PFSK-1 (cell line): ENCODE results near the gene ZBTB32.

ENCODE experiments used
- FOXP2 ChIP-seq: optimal IDR thresholded peaks from 2 replicates; pipeline ENCODE3; 2011; ENCODE audit warnings: borderline replicate concordance, control low read depth, inconsistent platforms; ENCODE audit not compliant: insufficient read depth; ENCODE audit errors: extremely low read length, extremely low read depth
- POLR2AphosphoS5 ChIP-seq: IDR thresholded peaks from 2 replicates; pipeline ENCODE4 v1.6.1; 2012; ENCODE audit warnings: low read depth, mild to moderate bottlenecking, control low read depth, low read length, moderate library complexity
- SIN3A ChIP-seq: IDR thresholded peaks from 2 replicates; pipeline ENCODE4 v1.6.1; 2012; ENCODE audit warnings: mild to moderate bottlenecking, low read length, moderate library complexity, borderline replicate concordance; ENCODE audit not compliant: insufficient read depth
- TAF1 ChIP-seq: IDR thresholded peaks from 2 replicates; pipeline ENCODE4 v1.6.1; 2012; ENCODE audit warnings: low read length, control low read depth, borderline replicate concordance; ENCODE audit not compliant: insufficient read depth
- TF ChIP-seq, protein P1 (sequence below), 2 experiments: IDR thresholded peaks; 2 replicates each; pipeline versions ENCODE4 v1.6.1 to v1.8.0; 2011 to 2012; ENCODE audit warnings: low read depth in 2 of 2, low read length in 2 of 2, control low read depth in 1 of 2, inconsistent platforms in 1 of 2, mild to moderate bottlenecking in 1 of 2, moderate library complexity in 1 of 2; ENCODE audit not compliant: insufficient read depth in 1 of 2

Gene ZBTB32

GRCh38 chr19:35661995-35662340 is 42.4 kb upstream of the ZBTB32 start:
- TF ChIP-seq, protein P1, sequence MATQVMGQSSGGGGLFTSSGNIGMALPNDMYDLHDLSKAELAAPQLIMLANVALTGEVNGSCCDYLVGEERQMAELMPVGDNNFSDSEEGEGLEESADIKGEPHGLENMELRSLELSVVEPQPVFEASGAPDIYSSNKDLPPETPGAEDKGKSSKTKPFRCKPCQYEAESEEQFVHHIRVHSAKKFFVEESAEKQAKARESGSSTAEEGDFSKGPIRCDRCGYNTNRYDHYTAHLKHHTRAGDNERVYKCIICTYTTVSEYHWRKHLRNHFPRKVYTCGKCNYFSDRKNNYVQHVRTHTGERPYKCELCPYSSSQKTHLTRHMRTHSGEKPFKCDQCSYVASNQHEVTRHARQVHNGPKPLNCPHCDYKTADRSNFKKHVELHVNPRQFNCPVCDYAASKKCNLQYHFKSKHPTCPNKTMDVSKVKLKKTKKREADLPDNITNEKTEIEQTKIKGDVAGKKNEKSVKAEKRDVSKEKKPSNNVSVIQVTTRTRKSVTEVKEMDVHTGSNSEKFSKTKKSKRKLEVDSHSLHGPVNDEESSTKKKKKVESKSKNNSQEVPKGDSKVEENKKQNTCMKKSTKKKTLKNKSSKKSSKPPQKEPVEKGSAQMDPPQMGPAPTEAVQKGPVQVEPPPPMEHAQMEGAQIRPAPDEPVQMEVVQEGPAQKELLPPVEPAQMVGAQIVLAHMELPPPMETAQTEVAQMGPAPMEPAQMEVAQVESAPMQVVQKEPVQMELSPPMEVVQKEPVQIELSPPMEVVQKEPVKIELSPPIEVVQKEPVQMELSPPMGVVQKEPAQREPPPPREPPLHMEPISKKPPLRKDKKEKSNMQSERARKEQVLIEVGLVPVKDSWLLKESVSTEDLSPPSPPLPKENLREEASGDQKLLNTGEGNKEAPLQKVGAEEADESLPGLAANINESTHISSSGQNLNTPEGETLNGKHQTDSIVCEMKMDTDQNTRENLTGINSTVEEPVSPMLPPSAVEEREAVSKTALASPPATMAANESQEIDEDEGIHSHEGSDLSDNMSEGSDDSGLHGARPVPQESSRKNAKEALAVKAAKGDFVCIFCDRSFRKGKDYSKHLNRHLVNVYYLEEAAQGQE (IDR thresholded peaks at IDR 0.05; ENCODE audit: insufficient read depth in 1 of 2, low read depth in 2 of 2, low read length in 2 of 2), result no peak
- TF ChIP-seq SIN3A, result no peak
- TF ChIP-seq POLR2AphosphoS5, result no peak
- no peak for TF ChIP-seq TAF1
- no peak for TF ChIP-seq FOXP2

DNA sequence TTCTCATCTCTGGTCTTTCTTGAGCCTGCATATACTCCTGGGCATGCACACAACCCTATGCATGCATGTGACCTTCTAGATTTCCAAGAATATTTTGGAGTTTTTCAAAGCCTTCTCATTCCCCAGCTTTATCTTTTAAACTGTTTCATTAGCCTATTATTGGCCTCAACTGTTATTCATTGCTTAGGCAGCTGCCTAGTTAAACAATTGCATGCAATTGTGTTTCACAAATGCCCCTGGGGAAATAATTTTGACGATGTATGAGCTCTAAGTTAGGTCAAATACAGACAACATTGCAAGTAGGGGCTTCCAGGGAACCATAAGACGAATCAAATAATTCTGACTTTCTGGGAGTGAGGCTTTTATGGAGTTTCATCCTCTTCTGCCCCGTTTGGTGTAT is 40.4 kb upstream of the ZBTB32 start:
- TF ChIP-seq TAF1 (no peak), SIN3A (no peak), POLR2AphosphoS5 (no peak), FOXP2 (no peak)
- TF ChIP-seq, protein P1 (IDR thresholded peaks at IDR 0.05; ENCODE audit: insufficient read depth in 1 of 2, low read depth in 2 of 2, low read length in 2 of 2), result no peak

DNA sequence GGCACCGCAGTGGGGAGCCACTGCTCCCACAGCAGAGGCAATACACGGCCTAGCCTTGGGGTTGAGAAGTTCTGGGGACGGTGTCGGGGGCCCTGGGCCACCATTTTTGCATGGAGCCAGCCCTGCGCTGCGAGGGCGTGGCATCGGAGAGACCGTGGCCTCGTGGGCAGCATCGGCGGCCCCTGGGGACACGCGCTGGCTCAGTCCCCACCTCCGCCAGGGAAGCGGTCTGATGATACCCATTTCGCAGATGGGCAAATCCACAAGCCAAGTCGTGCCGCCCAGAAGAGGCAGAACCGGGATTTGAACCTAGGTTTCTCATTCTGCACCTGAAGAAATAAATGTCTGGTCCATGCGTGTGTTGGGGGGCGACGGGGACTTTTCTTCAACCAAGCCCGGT is 39.2 kb upstream of the ZBTB32 start:
- no peak for TF ChIP-seq SIN3A
- no peak for TF ChIP-seq FOXP2

DNA sequence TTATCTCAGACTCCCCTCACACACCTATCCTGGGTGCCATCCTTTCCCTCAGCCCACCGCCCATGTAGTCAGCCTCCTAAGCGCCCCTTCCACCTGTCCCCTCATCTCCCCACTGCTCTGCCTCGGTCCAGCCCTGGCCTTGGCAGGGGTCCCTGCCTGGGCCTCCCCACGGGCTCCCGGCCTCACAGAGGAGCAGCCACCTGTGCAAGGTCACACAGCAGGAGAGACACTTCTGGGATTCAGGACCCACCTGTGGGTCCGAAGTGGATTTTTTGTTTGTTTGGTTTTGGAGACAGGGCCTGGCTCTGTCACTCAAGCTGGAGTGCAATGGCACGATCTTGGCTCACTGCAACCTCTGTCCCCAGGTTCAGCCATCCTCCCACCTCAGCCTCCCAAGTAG is 38.8 kb upstream of the ZBTB32 start:
- TF ChIP-seq TAF1, result no peak
- TF ChIP-seq FOXP2, result no peak
- no peak for TF ChIP-seq POLR2AphosphoS5
- TF ChIP-seq, protein P1 (IDR thresholded peaks at IDR 0.05; ENCODE audit: insufficient read depth in 1 of 2, low read depth in 2 of 2, low read length in 2 of 2), result no peak
- no peak for TF ChIP-seq SIN3A

DNA sequence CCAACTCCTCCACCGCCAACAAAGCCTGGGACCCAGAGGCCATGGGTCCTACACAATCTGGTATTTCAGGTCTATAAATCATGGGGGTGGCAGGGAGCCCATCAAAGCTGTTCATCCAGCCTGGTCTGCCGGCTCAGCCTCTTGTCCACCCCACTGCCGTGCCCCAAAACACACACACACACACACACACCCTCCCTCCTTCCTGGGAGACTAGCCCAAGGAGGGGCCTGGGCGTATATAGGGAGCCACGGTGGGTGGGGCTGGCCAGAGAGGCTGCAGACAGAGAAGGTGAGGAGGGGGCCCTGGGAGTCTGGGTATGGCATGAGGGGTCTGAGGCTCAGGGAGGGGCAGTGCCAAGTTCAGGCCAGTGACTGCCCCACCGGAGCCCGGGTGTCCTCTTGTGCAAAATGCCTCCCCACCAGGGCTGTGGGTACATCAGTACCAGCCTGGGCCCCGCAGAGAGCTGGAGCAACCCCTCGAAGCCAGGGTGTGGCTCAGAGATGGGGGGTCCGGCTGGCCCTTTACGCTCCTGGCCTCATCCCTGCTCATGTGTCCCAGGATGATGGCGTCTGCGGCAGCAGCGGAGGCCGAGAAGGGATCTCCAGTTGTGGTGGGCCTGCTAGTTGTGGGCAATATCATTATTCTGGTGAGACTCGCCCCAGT is 38.0 kb upstream of the ZBTB32 start, which contains the start of gene UPK1A:
TSS of gene UPK1A (plus strand) at position 267 of the 663 bp plus-strand sequence. CDS start at position 563, 296 bp downstream.
- TF ChIP-seq, protein P1 (IDR thresholded peaks at IDR 0.05; ENCODE audit: insufficient read depth in 1 of 2, low read depth in 2 of 2, low read length in 2 of 2), result no peak
- TF ChIP-seq POLR2AphosphoS5 (no peak), FOXP2 (no peak), TAF1 (no peak), SIN3A (no peak)
